ENCODE results near the gene GSG1L.

The GSG1L gene

DNA sequence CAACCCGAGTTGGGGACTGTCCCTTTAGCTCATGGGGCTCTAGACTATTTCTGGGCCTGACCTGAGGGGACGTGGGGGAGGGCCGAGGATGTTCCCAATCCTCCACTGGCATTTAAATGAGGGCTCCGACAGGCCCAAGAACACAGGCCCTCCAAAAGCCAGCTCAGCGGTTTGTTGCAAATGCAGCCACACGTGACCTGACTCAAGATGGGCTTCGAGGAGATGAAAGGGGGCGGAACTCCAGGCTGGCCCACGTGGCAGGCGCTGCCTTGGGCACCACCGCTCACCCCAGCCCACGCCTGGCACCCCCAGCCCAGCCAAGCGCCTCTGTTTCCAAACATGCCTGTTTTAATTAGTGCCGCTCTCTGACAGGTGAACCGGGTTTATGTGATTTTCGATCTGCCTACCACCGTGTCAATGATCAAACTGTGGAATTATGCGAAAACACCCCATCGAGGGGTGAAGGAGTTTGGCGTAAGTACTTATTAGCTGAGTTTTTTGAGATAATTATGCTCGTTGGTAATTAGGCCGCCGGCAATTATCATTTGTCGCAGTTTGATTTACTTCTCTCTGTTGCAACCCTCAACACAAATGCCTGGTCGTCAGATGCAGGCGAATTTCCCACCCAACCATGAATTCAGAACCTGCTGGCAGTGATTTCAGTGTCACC lies 286.8 kb downstream of the GSG1L start:
- no peak for DNase-seq (ENCODE audit: low spot score)

DNA sequence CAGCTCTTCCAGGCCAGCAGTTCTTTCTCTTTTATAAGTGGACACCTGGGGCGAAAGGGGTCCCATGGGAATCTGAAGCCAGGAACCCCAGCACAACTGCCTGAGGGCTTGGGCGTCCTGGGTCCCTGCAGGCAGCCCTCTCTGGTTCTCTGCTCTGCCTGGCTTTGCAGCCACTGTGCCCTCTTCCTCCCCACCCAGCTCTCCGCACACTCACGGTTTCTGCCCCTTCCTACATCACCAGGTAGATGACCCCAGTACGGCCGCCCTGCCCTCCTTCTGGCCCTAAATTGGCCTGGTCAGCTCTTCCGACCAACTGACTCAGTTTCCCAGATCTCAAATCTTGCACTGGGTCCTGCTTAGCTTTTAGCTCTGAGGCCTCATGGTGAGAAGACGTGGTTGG lies 288.3 kb downstream of the GSG1L start:
- no peak for DNase-seq (ENCODE audit: low spot score)

DNA sequence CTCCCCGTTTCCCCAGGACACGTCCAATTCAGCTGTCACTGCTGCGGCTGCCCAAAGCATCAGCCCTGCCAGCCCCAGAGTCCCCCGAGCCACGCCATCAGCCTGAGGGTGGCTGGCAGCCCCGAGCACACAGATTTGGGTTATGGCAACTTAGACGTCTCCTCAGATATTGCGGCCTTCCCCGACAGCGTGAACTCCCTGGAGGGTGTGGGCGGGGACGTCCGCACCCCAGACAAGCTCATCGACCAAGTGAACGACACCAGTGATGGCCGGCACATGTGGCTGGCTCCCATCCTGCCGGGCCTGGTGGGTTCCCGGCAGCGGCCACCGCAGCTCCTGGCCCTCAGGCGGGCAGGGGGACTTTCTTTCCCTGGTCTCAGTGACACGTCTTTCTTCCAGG lies 288.7 kb downstream of the GSG1L start:
- DNase-seq (ENCODE audit: low spot score), result no peak

DNA sequence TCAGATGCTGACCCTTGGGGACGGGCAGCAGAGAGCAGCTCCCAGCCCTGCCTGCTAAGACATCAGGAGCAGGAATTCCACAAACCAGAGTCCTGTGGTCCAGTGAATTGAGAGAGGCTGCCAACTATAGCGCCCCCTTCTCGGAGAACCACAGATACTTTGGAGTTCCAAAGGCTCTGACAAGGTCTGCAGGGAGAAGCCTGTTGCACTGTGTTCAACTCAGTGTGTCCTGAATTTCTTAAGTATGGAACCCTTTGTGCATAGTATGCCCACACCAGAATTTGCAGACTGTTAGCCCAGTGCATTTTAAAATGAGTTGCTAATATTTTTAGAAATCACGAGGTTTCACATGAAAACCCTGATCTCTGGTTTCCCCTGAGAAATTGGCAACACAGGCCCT lies 290.2 kb downstream of the GSG1L start:
- no peak for DNase-seq (ENCODE audit: low spot score)

DNA sequence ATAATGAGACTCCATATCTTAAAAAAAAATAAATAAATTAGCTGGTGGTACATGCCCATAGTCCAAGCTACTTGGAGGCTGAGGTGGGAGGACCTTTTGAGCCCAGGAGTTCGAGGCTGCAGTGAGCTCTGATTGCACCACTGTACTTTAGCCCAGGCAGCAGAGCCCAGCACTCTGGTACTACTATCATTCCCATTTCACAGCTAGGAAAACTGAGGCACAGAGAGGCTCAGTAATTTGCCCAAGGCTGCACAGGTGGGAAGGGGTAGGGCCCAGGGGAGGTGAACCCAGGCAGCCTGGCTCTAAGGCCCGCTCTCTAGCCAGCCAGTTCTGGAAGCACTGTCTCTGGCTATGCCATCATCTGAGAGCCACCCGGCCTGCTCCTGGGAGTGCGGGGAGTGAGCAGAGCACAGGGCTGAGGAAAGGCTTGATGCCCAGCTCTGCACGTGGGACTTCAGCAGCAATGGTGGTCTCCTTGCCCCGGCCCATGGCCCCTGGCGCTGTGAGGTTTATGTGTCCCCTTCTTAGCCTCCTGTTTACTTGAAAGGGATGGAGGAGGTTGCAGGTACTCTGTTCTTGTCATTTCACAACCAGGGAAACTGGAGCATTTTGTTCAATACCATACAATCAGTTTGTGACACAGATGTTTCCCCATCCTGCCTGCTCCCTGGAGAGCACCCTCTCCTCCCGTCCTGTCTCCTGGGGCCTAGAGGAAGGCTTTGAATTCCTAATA lies 291.3 kb downstream of the GSG1L start:
- DNase-seq (ENCODE audit: low spot score), result no peak

DNA sequence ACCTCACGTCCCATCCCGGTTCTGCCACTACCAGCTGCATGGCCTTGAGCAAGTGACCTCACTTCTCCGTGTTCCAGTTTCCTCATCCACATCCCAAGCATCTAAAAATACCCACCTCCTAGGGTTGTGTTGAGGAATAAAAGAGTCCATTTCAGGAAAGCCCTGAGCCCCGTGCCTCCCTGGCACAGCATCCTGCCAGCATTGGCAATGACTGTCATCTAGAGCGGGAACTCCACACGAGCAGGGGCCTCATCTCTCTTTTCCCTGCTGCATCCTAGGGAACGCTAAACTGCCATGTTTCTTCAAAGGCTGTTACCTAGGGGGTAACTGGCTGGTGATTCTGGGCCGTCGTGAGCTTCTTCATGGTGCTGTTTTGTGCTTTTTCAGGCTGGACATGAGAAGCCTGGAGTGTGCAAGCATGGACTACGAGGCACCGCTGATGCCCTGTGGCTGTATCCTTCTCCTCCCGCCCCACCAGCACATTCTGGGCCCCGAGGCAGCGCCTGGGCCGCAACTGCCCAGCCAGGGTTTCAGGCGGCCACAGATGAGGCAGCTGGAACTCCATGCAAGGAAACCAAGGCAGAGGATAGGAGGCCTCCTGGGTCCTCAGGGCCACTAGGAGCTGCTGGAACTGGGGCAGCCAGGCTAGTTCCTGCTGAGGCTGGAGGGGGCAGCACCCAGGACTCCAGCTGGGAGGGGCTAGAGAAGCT lies 292.2 kb downstream of the GSG1L start:
- no peak for DNase-seq (ENCODE audit: low spot score)

DNA sequence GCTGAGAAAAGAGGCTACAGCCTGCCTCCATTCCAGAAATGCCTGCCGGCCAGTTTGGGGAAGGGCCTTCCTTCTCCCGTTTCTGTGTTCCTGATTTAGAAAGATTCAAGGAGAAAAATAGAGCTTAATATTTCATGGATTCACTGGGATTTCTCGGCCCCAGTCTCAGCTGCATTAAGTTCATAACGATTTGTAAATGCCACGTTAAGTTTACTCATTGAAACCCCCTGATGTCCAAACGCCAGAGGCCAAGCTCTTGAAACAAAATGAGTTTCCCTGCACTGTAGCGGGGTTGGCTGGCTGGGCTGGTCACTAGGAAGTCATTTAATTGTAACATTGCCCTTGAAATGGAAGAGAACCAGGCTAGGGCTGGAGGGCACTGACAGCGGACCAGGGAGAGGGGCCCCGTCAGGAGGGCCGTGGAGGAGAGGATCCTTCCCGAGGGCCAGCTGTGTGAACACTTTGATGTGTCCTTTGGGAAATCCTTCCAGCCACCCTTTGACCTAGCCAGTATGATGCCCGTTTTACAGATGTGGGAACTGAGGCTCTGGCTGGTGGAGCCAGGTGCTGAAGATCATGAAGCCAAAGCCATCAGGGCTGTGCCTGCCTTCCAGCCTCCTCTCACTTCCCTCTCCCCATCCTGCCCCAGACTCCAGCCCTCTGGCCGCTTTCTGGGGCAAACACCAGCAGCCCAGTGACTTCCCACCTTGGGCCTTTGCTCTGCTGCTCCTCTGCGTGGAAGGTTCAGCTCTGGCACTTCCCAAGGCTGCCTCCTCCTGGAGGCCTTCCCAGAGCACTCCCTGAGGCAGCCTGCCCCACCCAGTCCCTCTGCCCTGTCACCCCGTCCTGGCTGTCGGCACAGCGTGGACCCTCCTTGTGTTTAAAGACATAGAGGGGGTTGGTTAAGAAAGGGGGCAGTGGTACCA lies 293.0 kb downstream of the GSG1L start:
- DNase-seq (ENCODE audit: low spot score), result no peak

DNA sequence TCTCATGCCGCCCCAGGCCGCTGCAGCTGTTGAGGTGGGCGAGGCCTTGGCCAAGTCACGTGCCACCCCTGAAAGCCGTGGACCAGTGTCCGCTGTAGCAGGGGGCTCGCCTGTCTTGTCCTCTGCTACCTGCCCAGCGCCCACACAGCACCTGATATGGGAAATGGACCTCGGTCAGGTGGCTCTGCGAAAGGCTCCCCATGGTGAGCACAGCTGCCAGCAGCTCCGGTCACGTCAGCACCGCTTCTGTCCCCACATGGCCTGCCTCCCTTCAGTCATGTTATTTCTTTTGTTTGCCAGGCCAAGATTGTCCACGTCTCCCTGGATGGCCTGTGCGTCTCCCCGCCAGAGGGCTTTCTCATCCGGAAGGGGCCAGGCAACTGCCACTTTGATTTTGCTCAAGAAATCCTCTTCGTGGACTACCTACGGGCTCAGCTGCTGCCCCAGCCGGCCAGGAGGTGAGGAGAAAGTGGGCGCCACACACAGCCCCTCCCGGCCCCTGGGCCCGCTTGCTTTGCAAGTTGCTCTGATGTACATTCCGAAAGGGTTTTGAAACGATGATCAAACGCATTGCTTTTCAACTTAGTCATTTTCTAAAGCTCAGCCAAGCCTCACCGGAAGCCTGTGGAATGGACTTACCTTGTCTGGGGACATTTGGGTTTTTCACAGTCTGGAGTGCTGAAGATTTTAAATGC lies 293.8 kb downstream of the GSG1L start:
- no peak for DNase-seq (ENCODE audit: low spot score)

DNA sequence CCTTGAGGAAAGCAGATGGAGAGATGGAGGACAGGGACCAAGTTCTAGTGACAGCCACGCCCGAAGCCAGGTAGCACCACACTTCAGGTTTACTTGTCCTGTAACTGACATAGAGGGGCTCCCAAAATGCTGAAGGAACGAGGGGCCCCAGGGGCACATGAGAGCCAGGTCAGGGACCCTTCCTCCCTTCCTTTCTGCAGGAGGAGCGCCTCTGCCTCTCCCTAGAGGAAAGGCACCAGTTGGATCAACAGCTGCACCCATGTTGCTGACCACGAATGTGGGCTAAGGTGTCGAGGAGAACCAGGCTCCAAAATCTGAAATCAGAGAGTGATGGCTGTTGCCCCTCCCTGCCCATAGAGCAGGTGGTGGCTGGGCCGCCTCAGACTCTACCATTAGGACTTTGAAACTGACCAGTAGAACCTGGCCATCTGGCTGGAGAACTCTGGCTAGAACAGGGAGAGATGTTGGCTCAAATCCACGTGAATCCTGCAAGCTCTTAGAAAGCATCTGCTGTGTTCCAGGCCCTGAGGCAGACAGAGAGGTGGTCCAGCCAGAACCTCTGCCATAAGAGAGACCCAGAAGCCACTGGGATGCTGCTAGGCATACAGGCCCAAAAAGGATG lies 294.8 kb downstream of the GSG1L start:
- DNase-seq (ENCODE audit: low spot score), result no peak

DNA sequence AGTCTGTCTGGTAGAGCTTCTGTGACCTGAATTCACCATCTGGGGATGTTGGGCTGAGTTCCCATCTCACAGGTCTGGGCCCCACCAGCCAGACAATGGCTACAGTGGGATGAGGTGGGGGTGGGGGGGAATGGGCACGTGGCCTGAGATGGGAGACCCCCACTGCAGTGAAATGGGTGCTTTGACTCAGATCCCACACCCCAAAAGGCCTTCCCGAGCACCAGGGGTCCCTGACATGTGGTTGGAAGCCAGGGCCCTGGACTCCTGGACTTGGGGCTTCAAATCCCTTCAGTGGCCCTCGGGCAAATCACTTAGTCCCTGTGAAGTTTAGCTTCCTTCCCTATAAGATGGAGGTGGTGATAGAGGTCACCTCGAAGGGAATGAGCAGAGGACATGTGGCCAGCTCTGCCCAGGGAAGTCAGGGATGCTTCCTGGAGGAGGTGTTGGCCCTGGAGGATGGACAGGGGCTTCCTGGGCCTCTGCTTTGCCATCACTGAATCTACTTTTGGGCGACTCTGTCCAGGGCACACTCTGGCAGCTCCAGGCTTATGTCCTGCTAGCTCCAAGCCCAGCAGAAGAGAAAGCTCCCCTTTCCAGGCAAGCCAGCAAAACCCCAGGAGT lies 295.4 kb downstream of the GSG1L start:
- no peak for DNase-seq (ENCODE audit: low spot score)

DNA sequence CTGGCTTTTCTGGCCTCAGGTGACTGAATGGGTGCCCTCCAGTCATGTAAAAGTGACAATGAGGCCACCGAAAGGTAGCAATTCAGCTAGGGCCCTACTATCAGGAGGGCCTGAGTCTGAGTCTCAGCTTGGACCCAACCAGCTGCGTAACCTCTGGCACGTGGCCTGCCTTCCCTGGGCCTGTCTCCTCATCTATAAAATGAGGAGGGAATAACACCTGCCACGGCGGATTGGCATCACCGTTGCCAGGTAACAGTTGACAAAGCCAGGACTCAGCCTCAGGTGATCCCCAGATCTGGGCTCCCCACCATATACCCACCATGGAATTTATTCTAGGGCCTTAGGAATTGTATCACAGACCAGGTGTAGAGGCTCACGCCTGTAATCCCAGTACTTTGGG lies 296.4 kb downstream of the GSG1L start:
- DNase-seq (ENCODE audit: low spot score), result no peak

DNA sequence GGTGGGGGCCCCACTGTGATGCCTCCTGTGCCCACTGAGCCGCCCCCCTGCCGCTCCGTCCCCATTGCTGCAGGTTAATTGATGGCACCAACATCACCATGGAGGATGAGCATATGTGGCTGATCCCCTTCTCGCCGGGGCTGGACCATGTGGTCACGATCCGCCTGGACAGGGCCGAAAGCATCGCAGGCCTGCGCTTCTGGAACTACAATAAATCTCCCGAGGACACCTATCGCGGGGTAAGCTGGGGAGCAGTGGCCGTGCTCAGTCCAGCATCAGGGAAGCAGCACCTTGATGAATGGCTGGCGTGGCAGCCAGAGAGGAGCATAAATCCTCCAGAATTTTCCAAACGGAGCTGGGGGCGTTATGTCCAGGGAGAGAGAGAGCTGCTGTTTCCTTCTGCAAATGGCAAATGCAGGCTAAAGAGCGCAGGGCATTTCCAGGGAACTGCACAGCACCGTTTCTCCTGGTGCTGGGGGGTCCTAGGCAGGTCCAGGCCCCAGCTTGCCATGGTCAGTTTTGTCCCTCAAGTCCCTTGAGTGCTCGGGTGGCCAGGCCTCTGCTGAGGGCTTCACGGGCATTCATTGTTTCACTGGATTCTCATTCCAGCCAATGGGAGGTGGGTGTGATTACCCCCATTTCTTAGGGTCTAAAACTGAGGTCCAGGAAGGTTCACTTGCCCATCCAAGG lies 297.1 kb downstream of the GSG1L start:
- no peak for DNase-seq (ENCODE audit: low spot score)

DNA sequence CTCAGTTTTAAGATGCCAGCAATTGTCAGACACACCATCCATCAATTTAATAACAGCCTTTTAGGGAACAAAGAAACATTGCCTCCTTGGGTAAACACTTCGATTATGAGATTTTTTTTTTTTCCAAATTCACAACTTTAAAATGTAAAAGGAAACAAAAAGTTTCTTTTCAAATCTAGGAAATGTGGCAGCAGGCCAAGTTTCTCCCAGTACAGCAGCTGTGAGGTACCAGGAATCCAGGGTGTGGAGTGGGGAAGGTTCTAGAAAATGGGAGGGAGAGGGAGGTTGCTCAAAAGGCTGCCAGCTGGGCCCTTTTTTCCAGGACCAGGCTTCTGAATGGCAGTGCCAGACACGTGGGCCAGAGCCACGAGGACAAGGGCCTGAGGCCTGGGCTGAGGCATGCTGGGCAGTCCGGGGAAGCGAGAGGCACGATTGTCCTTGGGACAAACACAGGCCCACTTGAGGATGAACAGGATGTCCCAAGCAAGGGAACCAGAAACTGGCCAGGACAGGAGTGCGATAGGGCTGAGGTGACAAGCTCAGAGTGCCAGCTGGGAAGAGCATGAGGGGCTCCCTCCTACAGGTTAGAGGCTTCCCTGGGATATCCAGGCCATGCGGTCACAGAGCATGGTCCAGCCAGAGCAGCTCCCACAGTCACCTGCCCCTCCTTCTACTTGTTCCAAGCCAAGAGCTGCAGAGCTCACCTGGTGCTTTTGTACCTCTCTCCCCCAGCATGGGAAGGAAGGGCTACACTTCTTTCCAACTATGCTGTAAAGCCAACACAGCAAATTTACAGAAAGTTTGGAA lies 298.4 kb downstream of the GSG1L start:
- no peak for DNase-seq (ENCODE audit: low spot score)

DNA sequence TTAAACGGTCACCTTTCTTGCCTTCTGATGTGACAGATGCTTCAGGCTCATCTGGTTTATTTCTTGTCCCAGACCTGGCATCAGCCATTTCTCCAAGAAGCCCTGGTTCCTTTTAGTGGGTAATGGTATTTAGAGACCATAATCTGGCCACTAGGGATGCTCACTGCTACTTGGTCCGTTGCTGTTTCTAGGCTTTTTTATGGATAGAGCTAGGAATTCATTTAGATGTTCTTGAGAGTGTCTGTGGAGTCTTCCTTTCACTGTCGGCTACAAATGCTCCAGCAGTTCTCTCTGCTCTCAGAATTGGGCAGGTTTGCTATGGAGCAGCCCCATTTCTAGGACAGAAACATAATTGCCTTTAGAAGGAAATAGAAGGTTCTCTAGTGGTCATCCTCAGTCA lies 299.1 kb downstream of the GSG1L start:
- DNase-seq (ENCODE audit: low spot score), result no peak

DNA sequence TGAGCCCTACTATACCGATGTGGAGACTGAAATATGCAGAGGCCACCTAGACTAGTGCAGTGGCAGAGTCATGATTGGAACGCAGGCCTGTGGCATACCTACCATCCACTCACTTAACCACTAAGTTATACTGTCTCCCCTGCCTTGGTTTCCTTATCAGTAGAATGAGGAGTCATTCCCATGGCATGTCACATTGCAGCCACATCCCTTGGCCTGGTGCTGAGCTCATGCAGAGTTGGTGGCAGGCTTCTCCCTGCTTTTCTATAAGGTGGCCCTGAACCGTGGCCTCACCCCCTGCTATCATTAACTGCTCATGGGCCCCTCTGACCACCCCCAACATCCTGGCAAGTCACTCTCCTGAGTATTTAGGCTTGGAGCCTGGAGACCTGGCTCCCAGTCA lies 301.1 kb downstream of the GSG1L start:
- no peak for DNase-seq (ENCODE audit: low spot score)

DNA sequence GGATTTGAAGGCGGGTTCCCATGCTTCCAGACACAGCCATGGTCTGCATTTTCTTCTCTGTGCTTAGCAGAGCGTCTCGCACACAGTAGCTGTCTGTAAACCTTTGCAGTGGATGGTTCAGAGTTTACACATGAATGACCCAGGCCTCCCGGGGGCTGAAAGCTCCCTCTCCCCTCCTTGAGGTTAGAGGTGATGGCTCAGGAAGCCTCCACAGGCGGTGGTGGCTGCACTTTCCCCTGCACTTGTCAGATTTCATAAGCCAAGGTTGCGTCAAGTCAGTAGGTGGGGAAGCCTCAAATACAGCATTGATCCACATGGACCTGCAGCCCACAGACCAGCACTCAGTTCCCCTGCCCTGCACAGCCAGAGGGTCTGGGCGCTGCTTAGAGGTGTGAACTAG lies 301.7 kb downstream of the GSG1L start:
- no peak for DNase-seq (ENCODE audit: low spot score)

DNA sequence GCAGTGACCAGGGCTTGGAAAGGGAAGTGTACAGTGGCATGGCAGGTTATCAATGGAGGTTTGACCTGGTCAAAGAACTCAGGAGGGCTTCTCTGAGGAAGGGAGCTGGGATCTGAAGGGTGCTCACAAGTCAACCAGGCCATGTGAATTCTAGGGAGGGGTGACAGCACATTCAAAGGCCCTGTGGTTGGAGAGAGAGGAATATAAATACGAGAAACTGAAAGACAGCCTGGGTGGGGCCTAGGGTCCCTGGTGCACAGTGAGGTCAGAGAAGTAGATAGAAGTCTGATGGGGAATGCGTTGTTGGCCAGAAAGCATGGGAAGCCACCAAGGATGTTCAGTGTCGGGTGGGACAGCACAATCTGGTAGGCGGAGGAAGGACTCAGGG lies 302.7 kb downstream of the GSG1L start:
- DNase-seq (ENCODE audit: low spot score), result no peak

DNA sequence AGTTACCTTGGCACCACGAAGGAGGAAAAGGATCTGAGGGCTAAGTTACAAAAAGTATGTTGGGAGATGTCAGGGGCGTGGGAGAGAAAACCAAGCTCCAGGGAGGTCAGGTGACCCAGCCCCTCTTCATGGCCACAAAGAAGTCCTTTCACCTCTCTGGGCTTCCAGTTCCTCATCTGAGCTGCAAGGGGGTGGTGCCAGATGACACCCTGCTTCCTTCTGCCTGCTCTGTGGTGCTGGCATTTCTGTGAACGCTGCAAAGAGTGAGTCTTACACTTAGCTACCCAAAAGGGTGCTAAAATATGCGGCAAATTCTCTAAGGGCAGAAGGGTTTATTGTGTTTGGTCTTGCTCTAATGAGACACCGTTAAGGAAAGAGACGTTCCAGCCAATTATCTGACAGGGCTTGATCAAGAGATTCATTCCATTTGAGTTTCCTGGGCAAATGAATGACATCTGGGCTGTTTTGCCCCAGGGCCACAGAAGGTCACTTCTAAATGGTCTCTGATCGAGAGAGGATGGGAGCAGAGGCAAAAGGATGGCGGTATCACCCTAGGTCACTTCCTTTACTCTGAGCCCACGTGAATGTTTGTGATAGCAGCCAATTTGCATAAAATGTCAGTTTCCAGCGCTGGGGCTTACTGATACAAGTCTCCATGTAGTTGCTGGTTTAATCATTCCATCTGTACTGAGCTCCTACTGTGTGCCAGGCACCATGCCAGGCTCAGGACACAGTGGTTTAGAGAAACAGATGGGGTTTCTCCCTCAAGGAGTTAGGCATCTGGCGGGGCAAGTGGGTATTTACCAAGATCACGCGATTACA lies 303.3 kb downstream of the GSG1L start:
- DNase-seq (ENCODE audit: low spot score), result no peak

Measured in SK-N-DZ (cell line).